PFSK-1 (cell line): Measurements from ENCODE around the gene INF2.

Source experiments
- FOXP2 ChIP-seq: optimal IDR thresholded peaks from 2 replicates; pipeline ENCODE3; 2011; ENCODE audit warnings: borderline replicate concordance, control low read depth, inconsistent platforms; ENCODE audit not compliant: insufficient read depth; ENCODE audit errors: extremely low read length, extremely low read depth
- POLR2AphosphoS5 ChIP-seq: IDR thresholded peaks from 2 replicates; pipeline ENCODE4 v1.6.1; 2012; ENCODE audit warnings: low read depth, mild to moderate bottlenecking, control low read depth, low read length, moderate library complexity
- SIN3A ChIP-seq: IDR thresholded peaks from 2 replicates; pipeline ENCODE4 v1.6.1; 2012; ENCODE audit warnings: mild to moderate bottlenecking, low read length, moderate library complexity, borderline replicate concordance; ENCODE audit not compliant: insufficient read depth
- TAF1 ChIP-seq: IDR thresholded peaks from 2 replicates; pipeline ENCODE4 v1.6.1; 2012; ENCODE audit warnings: low read length, control low read depth, borderline replicate concordance; ENCODE audit not compliant: insufficient read depth
- TF ChIP-seq, protein P1 (sequence below), 2 experiments: IDR thresholded peaks; 2 replicates each; pipeline versions ENCODE4 v1.6.1 to v1.8.0; 2011 to 2012; ENCODE audit warnings: low read depth in 2 of 2, low read length in 2 of 2, control low read depth in 1 of 2, inconsistent platforms in 1 of 2, mild to moderate bottlenecking in 1 of 2, moderate library complexity in 1 of 2; ENCODE audit not compliant: insufficient read depth in 1 of 2

INF2 gene

DNA sequence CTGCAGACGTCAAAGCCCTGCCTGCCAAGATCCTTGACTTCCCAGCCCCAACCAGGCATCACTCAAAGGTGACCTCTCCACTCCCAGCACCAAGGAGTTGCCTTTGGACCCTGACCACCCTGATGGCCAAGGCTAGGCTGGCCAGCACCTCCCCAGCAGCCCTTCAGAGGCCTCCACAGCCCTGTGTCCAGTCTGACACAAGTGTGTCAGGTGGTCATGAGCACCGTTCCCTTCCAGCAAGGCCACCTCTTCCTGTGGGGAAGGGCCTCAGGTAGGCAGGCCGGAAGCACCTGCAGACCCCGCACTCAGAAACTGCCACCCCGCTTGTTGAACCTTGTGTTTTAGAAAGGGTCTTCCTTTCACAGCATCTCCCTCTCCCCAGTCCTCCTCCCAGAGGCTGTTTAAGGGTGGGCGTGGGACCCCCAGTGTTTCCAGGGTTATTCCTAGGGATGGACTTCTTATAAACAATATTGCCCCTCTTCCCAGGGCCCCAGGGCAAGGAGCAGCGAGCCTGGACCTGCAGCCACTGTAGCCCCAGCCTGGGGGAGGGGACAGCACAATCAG lies 13.2 kb upstream of the INF2 start:
- TF ChIP-seq, protein P1, sequence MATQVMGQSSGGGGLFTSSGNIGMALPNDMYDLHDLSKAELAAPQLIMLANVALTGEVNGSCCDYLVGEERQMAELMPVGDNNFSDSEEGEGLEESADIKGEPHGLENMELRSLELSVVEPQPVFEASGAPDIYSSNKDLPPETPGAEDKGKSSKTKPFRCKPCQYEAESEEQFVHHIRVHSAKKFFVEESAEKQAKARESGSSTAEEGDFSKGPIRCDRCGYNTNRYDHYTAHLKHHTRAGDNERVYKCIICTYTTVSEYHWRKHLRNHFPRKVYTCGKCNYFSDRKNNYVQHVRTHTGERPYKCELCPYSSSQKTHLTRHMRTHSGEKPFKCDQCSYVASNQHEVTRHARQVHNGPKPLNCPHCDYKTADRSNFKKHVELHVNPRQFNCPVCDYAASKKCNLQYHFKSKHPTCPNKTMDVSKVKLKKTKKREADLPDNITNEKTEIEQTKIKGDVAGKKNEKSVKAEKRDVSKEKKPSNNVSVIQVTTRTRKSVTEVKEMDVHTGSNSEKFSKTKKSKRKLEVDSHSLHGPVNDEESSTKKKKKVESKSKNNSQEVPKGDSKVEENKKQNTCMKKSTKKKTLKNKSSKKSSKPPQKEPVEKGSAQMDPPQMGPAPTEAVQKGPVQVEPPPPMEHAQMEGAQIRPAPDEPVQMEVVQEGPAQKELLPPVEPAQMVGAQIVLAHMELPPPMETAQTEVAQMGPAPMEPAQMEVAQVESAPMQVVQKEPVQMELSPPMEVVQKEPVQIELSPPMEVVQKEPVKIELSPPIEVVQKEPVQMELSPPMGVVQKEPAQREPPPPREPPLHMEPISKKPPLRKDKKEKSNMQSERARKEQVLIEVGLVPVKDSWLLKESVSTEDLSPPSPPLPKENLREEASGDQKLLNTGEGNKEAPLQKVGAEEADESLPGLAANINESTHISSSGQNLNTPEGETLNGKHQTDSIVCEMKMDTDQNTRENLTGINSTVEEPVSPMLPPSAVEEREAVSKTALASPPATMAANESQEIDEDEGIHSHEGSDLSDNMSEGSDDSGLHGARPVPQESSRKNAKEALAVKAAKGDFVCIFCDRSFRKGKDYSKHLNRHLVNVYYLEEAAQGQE (IDR thresholded peaks at IDR 0.05; ENCODE audit: insufficient read depth in 1 of 2, low read depth in 2 of 2, low read length in 2 of 2) = no peak
- TF ChIP-seq POLR2AphosphoS5 (no peak), FOXP2 (no peak), SIN3A (no peak), TAF1 (no peak)

GRCh38 chr14:104676694-104677511 lies 12.5 kb upstream of the INF2 start:
- TF ChIP-seq TAF1 (no peak), POLR2AphosphoS5 (no peak), SIN3A (no peak), FOXP2 (no peak)
- TF ChIP-seq, protein P1 (IDR thresholded peaks at IDR 0.05; ENCODE audit: insufficient read depth in 1 of 2, low read depth in 2 of 2, low read length in 2 of 2) = no peak

DNA sequence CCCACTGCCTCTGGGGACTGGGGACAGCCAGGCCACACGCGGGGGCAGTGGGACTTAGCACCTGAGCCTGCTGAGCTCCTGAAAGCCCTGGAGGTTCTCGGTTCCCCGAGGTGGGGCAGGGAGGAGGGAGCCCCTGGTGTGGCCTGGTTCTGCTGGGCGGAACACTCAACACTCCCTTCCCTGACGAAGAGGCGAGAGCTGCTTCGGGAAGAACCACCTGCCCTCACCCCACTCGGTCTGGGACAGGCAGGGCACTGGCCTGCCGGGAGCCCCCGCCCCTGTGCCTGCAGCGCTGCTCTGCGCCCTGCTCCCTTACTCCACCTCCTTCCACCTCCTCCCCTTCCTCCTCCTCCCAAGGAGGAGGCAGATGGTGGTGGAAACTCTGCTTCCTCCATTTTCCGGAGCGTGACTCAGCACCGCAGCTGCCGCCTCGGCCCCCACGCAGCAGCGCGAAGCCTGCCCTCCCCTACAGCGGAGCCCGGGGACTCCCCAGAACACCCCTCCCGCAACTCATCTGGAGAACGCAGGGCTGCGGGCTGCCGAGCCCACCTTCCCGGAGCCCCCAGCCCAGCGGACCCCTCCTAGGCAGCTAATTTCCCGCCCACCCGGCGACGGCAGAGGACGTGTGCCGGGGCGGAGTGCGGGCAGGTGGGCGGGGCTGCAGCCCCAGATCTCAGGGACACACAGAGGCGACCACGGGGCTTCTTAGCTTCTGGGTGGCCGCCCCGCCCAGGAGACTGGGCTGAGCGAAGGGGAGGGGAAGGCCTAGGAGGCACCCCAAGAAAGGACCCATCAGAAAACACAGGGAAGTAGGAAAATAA lies 11.7 kb upstream of the INF2 start:
- TF ChIP-seq FOXP2 (no peak), POLR2AphosphoS5 (no peak), TAF1 (no peak), SIN3A (no peak)
- TF ChIP-seq, protein P1 (IDR thresholded peaks at IDR 0.05; ENCODE audit: insufficient read depth in 1 of 2, low read depth in 2 of 2, low read length in 2 of 2) = no peak

DNA sequence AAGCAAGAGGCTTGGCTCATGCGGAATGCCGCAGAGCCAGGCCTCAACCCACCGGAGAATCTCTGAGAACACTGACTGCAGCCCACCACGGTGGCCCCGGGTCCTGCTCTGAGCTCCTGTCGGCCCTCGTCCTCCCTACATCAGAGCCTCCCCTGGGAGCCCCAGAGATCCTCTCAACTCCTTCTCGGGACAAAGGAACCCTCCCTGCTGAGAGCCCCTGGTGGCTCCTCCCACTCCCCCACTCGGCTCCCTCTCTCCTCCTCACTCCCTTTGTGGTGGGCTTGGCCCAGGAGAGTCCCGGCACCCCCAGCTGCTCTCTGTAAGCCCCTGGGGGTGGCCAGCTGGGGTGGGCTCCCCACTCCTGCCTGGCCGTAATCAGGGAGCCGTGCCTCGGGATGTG lies 11.1 kb upstream of the INF2 start:
- TF ChIP-seq FOXP2 = no peak
- TF ChIP-seq, protein P1 (IDR thresholded peaks at IDR 0.05; ENCODE audit: insufficient read depth in 1 of 2, low read depth in 2 of 2, low read length in 2 of 2) = no peak
- TF ChIP-seq SIN3A = no peak
- no peak for TF ChIP-seq TAF1
- TF ChIP-seq POLR2AphosphoS5 = no peak
